ENCODE measurements around the gene TENT4A.

Gene TENT4A

DNA sequence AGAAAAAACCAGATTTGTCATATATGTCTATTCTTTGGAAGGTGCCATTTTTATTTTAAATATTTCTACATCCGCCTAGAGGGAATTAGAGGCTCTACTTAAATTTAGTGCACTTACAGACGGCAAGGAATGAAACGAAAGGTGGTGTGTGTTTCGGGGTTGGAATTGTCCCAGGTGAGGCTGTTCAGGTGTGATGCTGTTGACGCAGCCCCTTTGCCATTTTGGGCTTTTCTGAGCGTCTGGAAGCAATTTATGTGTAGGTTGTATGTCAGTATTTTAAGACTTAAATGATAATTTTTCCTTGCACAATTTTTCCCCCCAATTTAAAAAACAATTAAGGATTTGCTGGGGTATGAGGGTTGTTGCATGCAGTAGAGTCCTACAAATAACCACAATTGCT, 2.0 kb downstream of the TENT4A start:
- Histone ChIP-seq H3K36me3 (ENCODE audit: control insufficient read depth, insufficient read depth, low read length) (peaks cover 7% of the 10 kb centered on the region), H3K27me3 (replicated peaks; ENCODE audit: control insufficient read depth, insufficient read depth, low read length) (no peaks in the 10 kb centered on the region), H3K4me3 (replicated peaks; ENCODE audit: low read depth, low read length) (peak overlapping the region; percentile 67)
- TF ChIP-seq, protein P1, sequence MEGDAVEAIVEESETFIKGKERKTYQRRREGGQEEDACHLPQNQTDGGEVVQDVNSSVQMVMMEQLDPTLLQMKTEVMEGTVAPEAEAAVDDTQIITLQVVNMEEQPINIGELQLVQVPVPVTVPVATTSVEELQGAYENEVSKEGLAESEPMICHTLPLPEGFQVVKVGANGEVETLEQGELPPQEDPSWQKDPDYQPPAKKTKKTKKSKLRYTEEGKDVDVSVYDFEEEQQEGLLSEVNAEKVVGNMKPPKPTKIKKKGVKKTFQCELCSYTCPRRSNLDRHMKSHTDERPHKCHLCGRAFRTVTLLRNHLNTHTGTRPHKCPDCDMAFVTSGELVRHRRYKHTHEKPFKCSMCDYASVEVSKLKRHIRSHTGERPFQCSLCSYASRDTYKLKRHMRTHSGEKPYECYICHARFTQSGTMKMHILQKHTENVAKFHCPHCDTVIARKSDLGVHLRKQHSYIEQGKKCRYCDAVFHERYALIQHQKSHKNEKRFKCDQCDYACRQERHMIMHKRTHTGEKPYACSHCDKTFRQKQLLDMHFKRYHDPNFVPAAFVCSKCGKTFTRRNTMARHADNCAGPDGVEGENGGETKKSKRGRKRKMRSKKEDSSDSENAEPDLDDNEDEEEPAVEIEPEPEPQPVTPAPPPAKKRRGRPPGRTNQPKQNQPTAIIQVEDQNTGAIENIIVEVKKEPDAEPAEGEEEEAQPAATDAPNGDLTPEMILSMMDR (IDR thresholded peaks at IDR 0.05; ENCODE audit: insufficient read depth, low read length, poor library complexity, severe bottlenecking): no peak
- DNase-seq (ENCODE audit: extremely low read depth, insufficient read length): no peak

DNA sequence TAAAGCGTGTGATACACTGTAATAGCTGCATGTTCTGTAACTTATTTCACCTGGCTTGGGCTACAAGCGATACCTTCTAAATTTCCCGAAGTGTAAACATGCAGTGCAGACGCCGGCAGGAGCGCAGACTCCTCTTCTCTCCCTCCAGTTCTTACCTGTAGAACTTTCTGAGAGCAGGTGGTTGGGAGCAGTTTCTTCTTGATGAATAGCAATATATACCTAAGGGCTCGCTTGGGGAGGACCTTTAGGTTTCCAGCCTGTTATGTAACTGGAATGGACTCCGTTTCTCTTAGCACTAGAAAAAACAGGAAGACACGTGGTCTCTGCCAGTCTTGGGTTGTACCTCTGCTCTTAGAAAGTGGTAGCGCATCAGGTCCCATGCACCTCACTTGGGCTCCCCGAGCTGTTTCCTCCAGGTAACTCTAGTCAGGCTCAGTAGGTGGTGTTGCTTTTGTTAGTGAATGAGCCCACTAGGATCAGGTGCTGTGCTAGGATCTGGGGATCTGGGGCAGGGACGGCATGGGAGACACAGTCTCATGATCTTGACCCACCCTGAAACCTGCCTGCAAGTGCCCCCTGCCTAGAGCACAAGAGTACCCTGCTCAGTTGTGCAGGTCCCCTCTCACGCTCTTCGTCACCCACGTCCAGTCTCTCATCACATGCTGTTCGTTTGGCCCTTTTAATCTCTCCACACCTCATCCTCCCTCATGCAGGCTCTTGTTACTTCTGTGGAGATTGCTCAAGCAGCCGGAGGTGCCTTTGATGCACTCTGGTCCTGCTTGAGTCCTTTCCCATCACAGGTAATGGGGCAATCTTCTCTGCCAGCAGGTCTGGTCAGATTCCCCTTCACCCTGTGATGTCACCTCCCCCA, 2.8 kb downstream of the TENT4A start:
- Histone ChIP-seq H3K4me3 (replicated peaks; ENCODE audit: low read depth, low read length) (peak overlapping the region; percentile 67), H3K27me3 (replicated peaks; ENCODE audit: control insufficient read depth, insufficient read depth, low read length) (no peaks in the 10 kb centered on the region), H3K36me3 (ENCODE audit: control insufficient read depth, insufficient read depth, low read length) (peaks cover 7% of the 10 kb centered on the region)
- no peak for DNase-seq (ENCODE audit: extremely low read depth, insufficient read length)
- TF ChIP-seq, protein P1 (IDR thresholded peaks at IDR 0.05; ENCODE audit: insufficient read depth, low read length, poor library complexity, severe bottlenecking): no peak

DNA sequence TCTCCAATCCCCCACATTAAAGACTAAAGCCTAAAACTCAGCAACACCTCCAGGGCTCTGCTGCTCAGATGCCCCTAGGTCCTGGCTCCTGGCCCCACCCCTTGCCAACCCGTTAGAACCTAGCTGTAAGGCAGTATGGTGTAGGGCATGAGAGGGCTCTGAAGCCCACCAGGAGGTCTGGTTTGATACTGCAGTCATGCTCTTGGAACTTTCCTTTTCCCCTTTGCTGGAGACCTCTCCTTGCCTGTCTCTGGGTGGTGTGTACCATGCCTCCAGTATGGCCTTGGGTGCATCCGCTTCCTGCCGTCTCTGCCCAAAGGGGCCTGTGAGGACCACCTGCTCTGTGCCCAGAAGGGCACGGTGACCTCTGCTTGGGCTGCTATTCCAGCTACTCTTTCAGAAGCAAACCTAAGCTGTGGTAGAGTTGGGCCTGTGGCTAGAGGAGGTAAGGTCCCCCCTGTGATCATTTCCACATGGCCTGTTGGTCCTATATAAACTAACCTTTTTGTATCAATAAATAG, 3.5 kb downstream of the TENT4A start:
- no peaks in the 10 kb centered on the region for H3K27me3 ChIP-seq (replicated peaks; ENCODE audit: control insufficient read depth, insufficient read depth, low read length)
- peak overlapping the region; percentile 67; the same call in 1 of the 2 replicates for H3K4me3 ChIP-seq (replicated peaks; ENCODE audit: low read depth, low read length)
- TF ChIP-seq, protein P1 (IDR thresholded peaks at IDR 0.05; ENCODE audit: insufficient read depth, low read length, poor library complexity, severe bottlenecking): no peak
- peaks cover 7% of the 10 kb centered on the region for H3K36me3 ChIP-seq (ENCODE audit: control insufficient read depth, insufficient read depth, low read length)
- no peak for DNase-seq (ENCODE audit: extremely low read depth, insufficient read length)

DNA sequence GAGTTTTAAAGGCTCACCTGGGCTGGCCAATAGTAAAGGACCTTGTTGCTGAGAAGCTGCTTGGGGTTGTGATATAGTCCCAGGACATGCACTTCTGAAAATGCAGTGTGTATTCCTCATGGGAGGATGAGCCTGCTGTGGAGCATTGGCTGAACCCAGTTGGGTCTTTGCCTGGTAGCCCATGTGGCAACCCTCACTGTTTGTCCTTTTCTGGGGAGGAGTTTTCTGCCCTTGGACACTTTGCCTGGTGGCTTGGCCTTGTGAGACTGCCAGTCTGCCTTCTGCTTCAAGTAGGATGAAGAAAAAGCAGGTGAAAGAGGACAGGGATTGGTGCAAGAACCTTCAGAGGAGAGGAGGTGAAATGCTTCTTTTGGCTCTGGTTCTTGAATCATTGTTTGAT, 4.0 kb downstream of the TENT4A start:
- Histone ChIP-seq H3K36me3 (ENCODE audit: control insufficient read depth, insufficient read depth, low read length) (peaks cover 7% of the 10 kb centered on the region), H3K27me3 (replicated peaks; ENCODE audit: control insufficient read depth, insufficient read depth, low read length) (no peaks in the 10 kb centered on the region), H3K4me3 (replicated peaks; ENCODE audit: low read depth, low read length) (no peak overlapping the region)
- DNase-seq (ENCODE audit: extremely low read depth, insufficient read length): no peak
- TF ChIP-seq, protein P1 (IDR thresholded peaks at IDR 0.05; ENCODE audit: insufficient read depth, low read length, poor library complexity, severe bottlenecking): no peak

DNA sequence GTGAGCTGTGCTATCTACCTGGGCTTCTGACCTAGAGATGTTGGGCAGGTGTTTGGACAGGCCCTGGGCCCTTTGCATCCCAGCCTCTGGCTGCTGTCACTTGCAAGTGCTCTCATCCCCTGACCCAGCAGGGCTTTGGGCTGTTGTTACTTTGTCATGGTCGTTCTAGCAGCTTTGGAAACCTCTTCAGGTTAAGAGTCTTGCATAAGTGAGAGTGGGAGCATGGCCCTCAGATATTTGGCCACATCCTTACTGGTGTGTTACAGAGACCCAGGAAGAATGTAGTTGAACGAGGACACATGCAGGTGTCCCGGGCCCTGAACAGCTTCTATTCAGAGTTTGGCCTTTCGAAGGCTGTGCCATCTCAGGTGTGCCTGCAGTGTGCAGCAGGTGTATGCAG, 4.5 kb downstream of the TENT4A start:
- Histone ChIP-seq H3K36me3 (ENCODE audit: control insufficient read depth, insufficient read depth, low read length) (peaks cover 7% of the 10 kb centered on the region), H3K27me3 (replicated peaks; ENCODE audit: control insufficient read depth, insufficient read depth, low read length) (no peaks in the 10 kb centered on the region), H3K4me3 (replicated peaks; ENCODE audit: low read depth, low read length) (no peak overlapping the region)
- TF ChIP-seq, protein P1 (IDR thresholded peaks at IDR 0.05; ENCODE audit: insufficient read depth, low read length, poor library complexity, severe bottlenecking): no peak
- no peak for DNase-seq (ENCODE audit: extremely low read depth, insufficient read length)

All from GM06990 (cell line).